ENCODE data around the gene LYL1. TPM values are rescaled to one million over a fixed set of nuclear protein-coding genes. Genes with fewer than 3 reads are reported as not detected.

LYL1 gene
- total RNA-seq, 3 donors from 2014 or later (not counting 1 experiment from before 2014, with no cell fraction given), result 2.0 to 7.7 (median 6.7) TPM

- H3K9me3 Mint-ChIP-seq, result no peaks in the 10 kb centered on the region
- ATAC-seq (no peak), DNase-seq (no peak)
- Histone ChIP-seq H3K27ac (ENCODE audit: low read length) (no peak overlapping the region), H3K36me3 (ENCODE audit: control insufficient read depth, insufficient read depth, low read length) (no peaks in the 10 kb centered on the region), H3K4me1 (ENCODE audit: control insufficient read depth, insufficient read depth, low read length) (no peaks in the 10 kb centered on the region), H3K4me3 (ENCODE audit: low read length) (no peak overlapping the region), H3K9me3 (ENCODE audit: control insufficient read depth, insufficient read depth, low read length) (no peaks in the 10 kb centered on the region), H3K27me3 (ENCODE audit: control insufficient read depth, insufficient read depth, low read length) (no peaks in the 10 kb centered on the region)
- 60% methylated on average over 20 of the region's 20 CpGs for WGBS (ENCODE audit: insufficient coverage)
- H3K4me3 Mint-ChIP-seq, result no peak overlapping the region
- TF ChIP-seq CTCF (IDR thresholded peaks at IDR 0.05), result no peak
- H3K27me3 Mint-ChIP-seq (ENCODE audit: low read depth in 2 of 2), result peaks cover 8 to 13% of the 10 kb centered on the region in 2 donors
- H3K27ac Mint-ChIP-seq, result no peak overlapping the region
- intact Hi-C loops (cut with micrococcal nuclease), result no loop called here
- H3K4me1 Mint-ChIP-seq, result no peaks in the 10 kb centered on the region
- no peaks in the 10 kb centered on the region for H3K36me3 Mint-ChIP-seq
Measured at GRCh38 chr19:13069415-13070359, 33.0 kb downstream of the LYL1 start.

GRCh38 chr19:13068085-13068846, 34.4 kb downstream of the LYL1 start:
- WGBS (ENCODE audit: insufficient coverage), result 75% methylated on average over 6 of the region's 6 CpGs
- no peak for TF ChIP-seq CTCF (IDR thresholded peaks at IDR 0.05)
- Mint-ChIP-seq H3K9me3 (no peaks in the 10 kb centered on the region), H3K4me3 (no peak overlapping the region), H3K4me1 (no peaks in the 10 kb centered on the region), H3K27ac (no peak overlapping the region), H3K36me3 (no peaks in the 10 kb centered on the region), H3K27me3 (ENCODE audit: low read depth in 2 of 2) (peaks cover 8 to 16% of the 10 kb centered on the region in 2 donors)
- Histone ChIP-seq H3K36me3 (ENCODE audit: control insufficient read depth, insufficient read depth, low read length) (no peaks in the 10 kb centered on the region), H3K27ac (ENCODE audit: low read length) (no peak overlapping the region), H3K4me3 (ENCODE audit: low read length) (no peak overlapping the region), H3K9me3 (ENCODE audit: control insufficient read depth, insufficient read depth, low read length) (no peaks in the 10 kb centered on the region), H3K4me1 (ENCODE audit: control insufficient read depth, insufficient read depth, low read length) (no peaks in the 10 kb centered on the region), H3K27me3 (ENCODE audit: control insufficient read depth, insufficient read depth, low read length) (no peaks in the 10 kb centered on the region)
- intact Hi-C loops (cut with micrococcal nuclease), result no loop called here
- DNase-seq, result no peak
- ATAC-seq, result no peak

GRCh38 chr19:13066933-13067807, 35.5 kb downstream of the LYL1 start:
- intact Hi-C loops (cut with micrococcal nuclease), result no loop called here
- ATAC-seq (no peak), DNase-seq (no peak)
- H3K4me1 ChIP-seq (ENCODE audit: control insufficient read depth, insufficient read depth, low read length), result no peaks in the 10 kb centered on the region
- no peaks in the 10 kb centered on the region for H3K27me3 ChIP-seq (ENCODE audit: control insufficient read depth, insufficient read depth, low read length)
- no peaks in the 10 kb centered on the region for H3K4me1 Mint-ChIP-seq
- peaks cover 12 to 16% of the 10 kb centered on the region in 2 donors for H3K27me3 Mint-ChIP-seq (ENCODE audit: low read depth in 2 of 2)
- 85% methylated on average over 16 of the region's 17 CpGs for WGBS (ENCODE audit: insufficient coverage)
- H3K27ac ChIP-seq (ENCODE audit: low read length), result no peak overlapping the region
- no peak overlapping the region for H3K4me3 ChIP-seq (ENCODE audit: low read length)
- no peak overlapping the region for H3K4me3 Mint-ChIP-seq
- no peak overlapping the region for H3K27ac Mint-ChIP-seq
- H3K36me3 Mint-ChIP-seq, result no peaks in the 10 kb centered on the region
- no peaks in the 10 kb centered on the region for H3K36me3 ChIP-seq (ENCODE audit: control insufficient read depth, insufficient read depth, low read length)
- no peaks in the 10 kb centered on the region for H3K9me3 ChIP-seq (ENCODE audit: control insufficient read depth, insufficient read depth, low read length)
- no peak for TF ChIP-seq CTCF (IDR thresholded peaks at IDR 0.05)
- H3K9me3 Mint-ChIP-seq, result no peaks in the 10 kb centered on the region
